Gastrocnemius medialis (tissue), 4 donors: ENCODE results near the gene RNF14. TPM values are rescaled to one million over a fixed set of nuclear protein-coding genes. Genes with fewer than 3 reads are reported as not detected.

Source experiments
- ATAC-seq, 2 donors: fragments of 150-250 bp; one replicate each; pipeline ENCODE4 v1.9.1; 2016
- DNase-seq, 2 donors: peaks; one replicate each; pipeline ENCODE4 v3.0.0-alpha.2; 2019
- H3K27ac ChIP-seq, 4 donors: fragments of 200-600 bp; sonication (generic); 1 replicate in 1 of 4; 2 replicates in 3 of 4; pipeline ENCODE4 v1.5.1; 2016 to 2018; ENCODE audit warnings: mild to moderate bottlenecking in 2 of 4, moderate library complexity in 1 of 4
- H3K27me3 ChIP-seq, 3 donors: fragments of 200-600 bp; sonication (generic) in 2 of 3; 1 replicate in 1 of 3; 2 replicates in 2 of 3; pipeline versions ENCODE4 v1.5.1 to v1.6.0; 2016 to 2019; ENCODE audit warnings: mild to moderate bottlenecking in 1 of 3, moderate library complexity in 1 of 3
- H3K36me3 ChIP-seq, 2 donors: fragments of 200-600 bp; sonication (generic) in 1 of 2; one replicate each; pipeline ENCODE4 v1.5.1; 2017 to 2018
- H3K4me1 ChIP-seq, 2 donors: fragments of 200-600 bp; sonication (generic) in 1 of 2; one replicate each; pipeline ENCODE4 v1.5.1; 2016 to 2017; ENCODE audit warnings: mild to moderate bottlenecking in 2 of 2
- H3K4me3 ChIP-seq, 4 donors: fragments of 200-600 bp; sonication (generic) in 3 of 4; 1 replicate in 1 of 4; 2 replicates in 3 of 4; pipeline ENCODE4 v1.5.1; 2016 to 2019; ENCODE audit warnings: mild to moderate bottlenecking in 2 of 4
- H3K9me3 ChIP-seq, 3 donors: fragments of 200-600 bp; sonication (generic) in 2 of 3; 1 replicate in 1 of 3; 2 replicates in 2 of 3; pipeline ENCODE4 v1.5.1; 2016 to 2019
- POLR2A ChIP-seq, 2 donors: fragments of 450-650 bp; IDR thresholded peaks; one replicate each; pipeline ENCODE4 v1.6.1; 2017; ENCODE audit warnings: antibody characterized with exemption in 2 of 2, mild to moderate bottlenecking in 2 of 2, moderate library complexity in 2 of 2
- in situ Hi-C, 4 donors: fragments of 200-750 bp; cut with MboI; loops; one replicate each; pipeline versions ENCODE4 v1.15.0 to v1.8.0; 2017; ENCODE audit warnings: low sequenced_read_pairs in 4 of 4
- intact Hi-C: fragments of 100-400 bp; cut with DNase I; formaldehyde crosslinking; loops from one replicate; pipeline ENCODE4 v1.15.1; 2023; ENCODE audit warnings: low total_unique reads
- total RNA-seq, 4 donors: library from RNA; depleted of rRNA; stranded (reverse); fragments of >200 nt; gene quantifications; one replicate each; pipeline versions ENCODE4 v1.1.0 to v1.2.3, GENCODE V29; 2016
- TF ChIP-seq, protein P1 (sequence below), 5 experiments: fragments of 450-650 bp in 3 of 5; fragments of 200-600 bp in 2 of 5; sonication (generic) in 2 of 5; IDR thresholded peaks in 4 of 5; conservative IDR thresholded peaks in 1 of 5; 1 replicate in 4 of 5; 2 replicates in 1 of 5; pipeline ENCODE4 v1.5.1; 2016 to 2019; ENCODE audit warnings: antibody characterized with exemption in 5 of 5, mild to moderate bottlenecking in 3 of 5, moderate library complexity in 3 of 5

The RNF14 gene
- total RNA-seq, 4 donors from 2014 or later: 71.4 to 107 (median 84.5) TPM

DNA sequence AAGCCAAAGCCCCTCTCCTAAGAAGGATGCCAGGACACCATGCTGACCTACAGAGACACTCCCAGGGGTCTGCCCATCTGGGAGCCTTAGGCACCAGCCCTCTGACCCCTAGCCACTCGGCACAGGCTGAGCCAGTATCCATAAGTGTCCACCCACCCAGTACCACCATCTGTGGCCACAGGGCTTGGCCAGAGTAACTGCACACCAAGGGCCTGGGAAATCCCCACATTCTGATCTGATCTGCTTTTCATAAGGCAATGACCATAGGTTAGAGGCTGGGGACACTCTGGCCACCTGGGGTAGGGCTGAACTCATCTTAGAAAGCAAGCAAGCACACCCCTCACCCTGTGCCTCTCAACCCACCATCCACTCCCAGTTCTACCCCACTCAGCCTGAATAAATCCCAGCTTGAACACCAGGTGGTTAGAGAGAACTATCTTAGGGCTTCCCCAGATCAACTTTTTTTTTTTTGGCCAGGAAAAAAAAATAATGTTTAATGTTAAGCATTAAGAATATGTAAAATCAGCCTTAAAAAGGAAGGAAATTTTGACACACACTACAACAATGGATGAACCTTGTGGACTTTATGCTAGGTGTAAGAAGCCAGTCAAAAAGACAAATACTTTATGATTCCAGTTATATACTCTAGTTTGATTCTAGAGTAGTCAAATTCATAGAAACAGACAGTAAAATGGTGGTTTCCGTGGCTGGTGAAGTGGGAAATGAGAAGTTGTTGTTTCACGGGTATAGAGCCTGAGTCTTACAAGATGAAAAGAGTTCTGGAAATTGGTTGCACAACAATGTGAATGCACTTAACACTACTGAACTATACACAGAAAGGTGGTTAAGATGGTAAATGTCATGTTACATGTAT is 37.7 kb downstream of the RNF14 start:
- H3K27me3 ChIP-seq: no peaks in the 10 kb centered on the region
- ATAC-seq: no peak
- peaks cover 0 to 58% of the 10 kb centered on the region in 2 donors for H3K36me3 ChIP-seq
- DNase-seq: no peak
- intact Hi-C loops: no loop called here
- no peaks in the 10 kb centered on the region for H3K9me3 ChIP-seq
- no peaks in the 10 kb centered on the region for H3K4me1 ChIP-seq
- H3K27ac ChIP-seq: no peak overlapping the region
- in situ Hi-C loops: loop anchor here in 1 of 4 donors (25.0 kb wide), 1 partner anchor 881 kb away; no protein-coding TSS in a partner anchor
- no peak overlapping the region for H3K4me3 ChIP-seq
- TF ChIP-seq, protein P1, sequence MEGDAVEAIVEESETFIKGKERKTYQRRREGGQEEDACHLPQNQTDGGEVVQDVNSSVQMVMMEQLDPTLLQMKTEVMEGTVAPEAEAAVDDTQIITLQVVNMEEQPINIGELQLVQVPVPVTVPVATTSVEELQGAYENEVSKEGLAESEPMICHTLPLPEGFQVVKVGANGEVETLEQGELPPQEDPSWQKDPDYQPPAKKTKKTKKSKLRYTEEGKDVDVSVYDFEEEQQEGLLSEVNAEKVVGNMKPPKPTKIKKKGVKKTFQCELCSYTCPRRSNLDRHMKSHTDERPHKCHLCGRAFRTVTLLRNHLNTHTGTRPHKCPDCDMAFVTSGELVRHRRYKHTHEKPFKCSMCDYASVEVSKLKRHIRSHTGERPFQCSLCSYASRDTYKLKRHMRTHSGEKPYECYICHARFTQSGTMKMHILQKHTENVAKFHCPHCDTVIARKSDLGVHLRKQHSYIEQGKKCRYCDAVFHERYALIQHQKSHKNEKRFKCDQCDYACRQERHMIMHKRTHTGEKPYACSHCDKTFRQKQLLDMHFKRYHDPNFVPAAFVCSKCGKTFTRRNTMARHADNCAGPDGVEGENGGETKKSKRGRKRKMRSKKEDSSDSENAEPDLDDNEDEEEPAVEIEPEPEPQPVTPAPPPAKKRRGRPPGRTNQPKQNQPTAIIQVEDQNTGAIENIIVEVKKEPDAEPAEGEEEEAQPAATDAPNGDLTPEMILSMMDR (IDR thresholded peaks at IDR 0.05 in 4 of 5, conservative IDR thresholded peaks at IDR 0.05 in 1 of 5): no peak
- no peak for TF ChIP-seq POLR2A (IDR thresholded peaks at IDR 0.05)

DNA sequence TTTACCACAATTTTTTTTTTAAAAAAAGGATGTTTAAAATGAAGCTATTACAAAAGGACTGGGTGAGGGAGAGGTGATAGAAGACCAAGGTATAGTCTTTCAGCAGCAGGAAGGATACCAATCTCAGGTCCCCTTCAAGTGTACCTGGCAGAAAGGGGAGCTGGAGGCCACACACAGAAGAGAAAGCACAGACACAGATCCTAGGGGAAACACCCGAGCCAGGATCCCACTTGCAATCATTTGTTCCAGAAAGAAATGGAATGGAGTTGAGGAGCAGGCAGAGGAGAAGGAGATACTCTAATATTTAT is 38.3 kb downstream of the RNF14 start:
- H3K9me3 ChIP-seq: no peaks in the 10 kb centered on the region
- ATAC-seq (no peak), DNase-seq (no peak)
- in situ Hi-C loops (loop anchor here in 1 of 4 donors (25.0 kb wide), 1 partner anchor 880 kb away; no protein-coding TSS in a partner anchor), intact Hi-C loops (no loop called here)
- peaks cover 0 to 52% of the 10 kb centered on the region in 2 donors for H3K36me3 ChIP-seq
- no peak overlapping the region for H3K4me3 ChIP-seq
- no peak overlapping the region for H3K27ac ChIP-seq
- no peaks in the 10 kb centered on the region for H3K27me3 ChIP-seq
- TF ChIP-seq, protein P1 (IDR thresholded peaks at IDR 0.05 in 4 of 5, conservative IDR thresholded peaks at IDR 0.05 in 1 of 5): no peak
- TF ChIP-seq POLR2A (IDR thresholded peaks at IDR 0.05): no peak
- H3K4me1 ChIP-seq: peaks cover 2 to 3% of the 10 kb centered on the region in 2 donors

DNA sequence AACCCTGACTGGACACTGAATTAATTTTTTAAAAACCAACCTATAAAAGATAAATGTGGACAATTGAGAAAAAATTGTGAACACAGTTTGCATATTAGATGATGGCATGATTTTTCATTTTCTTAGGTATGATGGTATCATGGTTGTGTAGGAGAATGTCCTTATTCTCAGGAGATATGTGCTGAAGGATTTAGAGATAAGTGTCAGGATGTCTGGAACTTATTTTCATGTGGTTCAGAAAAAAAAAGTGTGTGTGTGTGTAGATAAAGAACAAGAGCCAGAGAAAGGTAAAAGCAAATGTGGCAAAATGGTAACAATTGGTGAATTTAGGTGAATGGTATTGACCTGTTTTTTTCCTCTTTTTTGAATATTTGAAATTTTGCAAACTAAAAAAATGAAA is 39.9 kb downstream of the RNF14 start:
- H3K36me3 ChIP-seq: peaks cover 0 to 40% of the 10 kb centered on the region in 2 donors

DNA sequence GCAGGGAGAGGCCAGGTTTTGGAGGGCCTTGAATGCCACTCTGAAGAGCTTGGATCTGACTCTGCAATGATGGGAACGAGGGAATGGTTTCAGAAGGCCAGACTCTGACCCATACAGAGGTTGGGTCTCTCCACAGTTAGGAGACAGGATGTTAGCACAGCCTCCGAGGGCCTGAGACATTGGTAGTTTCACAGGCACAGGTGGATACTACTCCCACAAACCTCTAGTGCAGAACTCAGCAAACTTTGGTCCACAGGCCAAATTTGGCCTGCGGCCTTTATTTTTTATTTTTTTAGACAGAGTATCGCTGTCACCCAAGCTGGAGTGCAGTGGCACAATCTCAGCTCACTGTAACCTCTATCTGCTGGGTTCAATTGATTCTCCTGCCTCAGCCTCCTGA is 41.0 kb downstream of the RNF14 start:
- no peak for TF ChIP-seq POLR2A (IDR thresholded peaks at IDR 0.05)
- no peak for ATAC-seq
- Histone ChIP-seq H3K27ac (peak overlapping the region in 1 of 4 donors; percentile 28), H3K36me3 (peaks cover 0 to 30% of the 10 kb centered on the region in 2 donors), H3K27me3 (no peaks in the 10 kb centered on the region), H3K4me3 (no peak overlapping the region), H3K9me3 (no peaks in the 10 kb centered on the region), H3K4me1 (peaks cover 14 to 19% of the 10 kb centered on the region in 2 donors)
- DNase-seq: no peak
- in situ Hi-C loops: loop anchor here in 1 of 4 donors (25.0 kb wide), 1 partner anchor 877 kb away; no protein-coding TSS in a partner anchor
- intact Hi-C loops: loop anchor here (5.0 kb wide), 1 partner anchor 132 kb away; no protein-coding TSS in a partner anchor

More for the DNA sequence above, 39.9 kb downstream of the RNF14 start:
- H3K27me3 ChIP-seq: no peaks in the 10 kb centered on the region
- no peak overlapping the region for H3K27ac ChIP-seq
- TF ChIP-seq, protein P1 (IDR thresholded peaks at IDR 0.05 in 4 of 5, conservative IDR thresholded peaks at IDR 0.05 in 1 of 5): no peak
- ATAC-seq (no peak), DNase-seq (no peak)
- in situ Hi-C loops (loop anchor here in 1 of 4 donors (25.0 kb wide), 1 partner anchor 878 kb away; no protein-coding TSS in a partner anchor), intact Hi-C loops (no loop called here)
- no peak overlapping the region for H3K4me3 ChIP-seq
- H3K9me3 ChIP-seq: no peaks in the 10 kb centered on the region
- H3K4me1 ChIP-seq: peaks cover 6 to 13% of the 10 kb centered on the region in 2 donors

DNA sequence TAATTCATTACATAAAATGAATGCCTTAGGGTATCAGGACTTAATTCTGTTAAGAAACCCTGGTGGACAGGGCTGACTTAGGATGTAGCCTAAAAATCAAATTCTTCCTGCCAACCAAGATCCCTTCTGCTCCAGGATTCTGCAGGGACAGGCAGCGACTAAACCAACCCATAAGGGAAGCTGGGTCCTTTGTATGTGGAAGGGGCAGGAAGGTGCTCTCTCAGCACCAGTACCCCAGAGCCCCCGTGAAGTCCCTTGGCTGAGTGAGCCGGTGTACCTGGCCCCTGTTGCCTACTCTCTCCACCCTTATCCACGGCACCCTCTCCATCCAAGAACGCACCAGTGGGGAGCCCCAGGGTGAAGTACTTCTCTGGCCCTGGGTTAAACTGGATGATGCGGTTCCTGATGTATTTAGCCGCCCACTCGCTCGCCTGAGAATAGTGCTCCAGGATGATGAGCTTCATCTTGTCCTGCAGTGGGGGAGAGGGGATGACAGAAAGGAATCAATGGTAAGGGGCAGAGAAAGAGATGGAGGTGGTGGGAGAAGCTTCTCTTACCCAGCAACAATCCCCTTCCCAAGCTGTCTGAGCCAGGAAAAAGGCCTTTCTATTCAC is 42.8 kb downstream of the RNF14 start:
- no peak for DNase-seq
- no peak for TF ChIP-seq POLR2A (IDR thresholded peaks at IDR 0.05)
- TF ChIP-seq, protein P1 (IDR thresholded peaks at IDR 0.05 in 4 of 5, conservative IDR thresholded peaks at IDR 0.05 in 1 of 5): no peak
- Histone ChIP-seq H3K36me3 (peaks cover 0 to 14% of the 10 kb centered on the region in 2 donors), H3K9me3 (no peaks in the 10 kb centered on the region), H3K27ac (peak overlapping the region; percentile 91 to 99 (median 98)), H3K4me3 (peak overlapping the region in 2 of 4 donors; percentile 74 to 76), H3K27me3 (no peaks in the 10 kb centered on the region), H3K4me1 (peaks cover 15 to 19% of the 10 kb centered on the region in 2 donors)
- in situ Hi-C loops: loop anchor here in 1 of 4 donors (25.0 kb wide), 1 partner anchor 876 kb away; no protein-coding TSS in a partner anchor
- intact Hi-C loops: loop anchor here (2.0 to 5.0 kb wide), 2 partner anchors 43 to 131 kb away; partner anchors contain the start of gene RNF14
- ATAC-seq: no peak
